Fibroblast of lung (primary cell): ENCODE measurements around the gene TNK2. TPM values are rescaled to one million over a fixed set of nuclear protein-coding genes. Genes with fewer than 3 reads are reported as not detected.

Source experiments
- DNase-seq, 2 donors: peaks; one replicate each; pipeline versions ENCODE4 v3.0.0 to v3.0.0-alpha.2; 2010; ENCODE audit warnings: low read depth in 2 of 2
- H2AFZ ChIP-seq: 2 replicates; pipeline ENCODE4 v1.5.1; 2012; ENCODE audit warnings: low read length, control low read depth, inconsistent platforms
- H3K27ac ChIP-seq: 2 replicates; pipeline ENCODE4 v1.5.1; 2011; ENCODE audit warnings: low read length, control low read depth; ENCODE audit not compliant: insufficient read depth
- H3K27me3 ChIP-seq: 2 replicates; pipeline ENCODE4 v1.5.1; 2011; ENCODE audit warnings: mild to moderate bottlenecking, low read length; ENCODE audit not compliant: control insufficient read depth, insufficient read depth
- H3K36me3 ChIP-seq: 2 replicates; pipeline ENCODE4 v1.5.1; 2011; ENCODE audit warnings: low read length; ENCODE audit not compliant: control insufficient read depth, insufficient read depth
- H3K4me1 ChIP-seq: 2 replicates; pipeline ENCODE4 v1.5.1; 2011; ENCODE audit warnings: low read length; ENCODE audit not compliant: control insufficient read depth, insufficient read depth; ENCODE audit errors: extremely low read depth
- H3K4me2 ChIP-seq: 2 replicates; pipeline ENCODE4 v1.5.1; 2011; ENCODE audit warnings: low read length, control low read depth; ENCODE audit not compliant: insufficient read depth; ENCODE audit errors: extremely low read depth
- H3K4me3 ChIP-seq, 4 experiments: fragments of 200-600 bp in 1 of 4; sonication (generic) in 1 of 4; replicated peaks in 1 of 4; 2 replicates each; pipeline ENCODE4 v1.5.1; 2011 to 2016; ENCODE audit warnings: low read length in 4 of 4, low read depth in 3 of 4, mild to moderate bottlenecking in 3 of 4, control low read depth in 2 of 4, inconsistent platforms in 1 of 4, mixed read lengths in 1 of 4; ENCODE audit not compliant: insufficient read depth in 1 of 4; ENCODE audit errors: control extremely low read depth in 1 of 4
- H3K79me2 ChIP-seq: 2 replicates; pipeline ENCODE4 v1.5.1; 2012; ENCODE audit warnings: mild to moderate bottlenecking, low read length, inconsistent platforms; ENCODE audit not compliant: control insufficient read depth, insufficient read depth
- H3K9ac ChIP-seq: 2 replicates; pipeline ENCODE4 v1.5.1; 2011; ENCODE audit warnings: mild to moderate bottlenecking, low read length, control low read depth; ENCODE audit not compliant: insufficient read depth
- H3K9me3 ChIP-seq: 2 replicates; pipeline ENCODE4 v1.5.1; 2012; ENCODE audit warnings: low read depth, low read length; ENCODE audit not compliant: control insufficient read depth, insufficient read depth
- H4K20me1 ChIP-seq: 2 replicates; pipeline ENCODE4 v1.5.1; 2011; ENCODE audit warnings: low read length; ENCODE audit not compliant: control insufficient read depth, insufficient read depth; ENCODE audit errors: extremely low read depth
- CTCF ChIP-seq, 2 donors: IDR thresholded peaks in 1 of 2; conservative IDR thresholded peaks in 1 of 2; 1 replicate in 1 of 2; 2 replicates in 1 of 2; pipeline ENCODE4 v1.5.1; 2011 to 2012; ENCODE audit warnings: low read length in 2 of 2, control low read depth in 1 of 2, inconsistent platforms in 1 of 2, low read depth in 1 of 2, mild to moderate bottlenecking in 1 of 2
- EZH2 ChIP-seq: IDR thresholded peaks from 2 replicates; pipeline ENCODE4 v1.5.1; 2012; ENCODE audit warnings: low read length, control low read depth, mild to moderate bottlenecking; ENCODE audit errors: missing control alignments
- polyA plus RNA-seq, 2 donors: library from polyadenylated mRNA; depleted of rRNA in 1 of 2; stranded (reverse) in 1 of 2; unstranded in 1 of 2; fragments of >200 nt; gene quantifications; 2 replicates each; pipeline ENCODE4 v1.2.1, GENCODE V29; 2011 to 2012; ENCODE audit warnings: missing spikeins in 1 of 2
- total RNA-seq: library from RNA; depleted of rRNA; stranded (reverse); fragments of >200 nt; gene quantifications from 2 replicates; pipeline ENCODE4 v1.2.1, GENCODE V29; 2014

The TNK2 gene
- total and polyA plus RNA-seq, 2 donors (not counting 1 experiment from before 2014, with no cell fraction given) = 2.5 to 10.7 TPM

DNA sequence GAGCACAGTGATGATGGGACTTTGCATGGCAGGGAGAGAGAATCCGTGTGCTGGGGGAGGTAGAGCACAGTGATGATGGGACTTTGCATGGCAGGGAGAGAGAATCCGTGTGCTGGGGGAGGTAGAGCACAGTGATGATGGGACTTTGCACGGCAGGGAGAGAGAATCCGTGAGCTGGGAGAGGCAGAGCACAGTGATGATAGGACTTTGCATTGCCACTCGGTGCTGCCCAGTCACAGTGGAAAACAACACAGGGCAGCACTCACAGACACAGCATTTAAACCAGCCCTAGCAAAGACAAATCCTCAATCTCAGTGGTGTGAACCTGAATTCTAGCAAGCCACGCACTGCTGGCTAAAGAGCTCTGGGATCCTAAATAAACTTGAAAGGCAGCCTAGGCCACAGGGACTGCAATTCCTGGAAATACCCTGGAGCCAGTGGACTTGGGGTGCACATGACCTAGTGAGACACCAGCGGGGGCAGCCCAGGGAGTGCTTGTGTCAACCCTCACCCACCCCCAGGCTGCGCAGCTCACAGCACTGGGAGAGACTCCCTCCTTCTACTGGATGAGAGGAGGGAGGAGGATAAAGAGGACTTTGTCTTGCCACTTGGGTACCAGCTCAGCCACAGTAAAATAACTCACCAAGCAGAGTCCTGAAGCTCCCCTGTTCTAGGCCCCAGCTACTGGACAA lies 23.4 kb upstream of the TNK2 start:
- DNase-seq = no peak
- TF ChIP-seq CTCF (conservative IDR thresholded peaks at IDR 0.05 in 1 of 2, IDR thresholded peaks at IDR 0.05 in 1 of 2; ENCODE audit: low read depth in 1 of 2, low read length in 2 of 2) (no peak), EZH2 (no peak)
- H3K4me1 ChIP-seq = no peaks in the 10 kb centered on the region

DNA sequence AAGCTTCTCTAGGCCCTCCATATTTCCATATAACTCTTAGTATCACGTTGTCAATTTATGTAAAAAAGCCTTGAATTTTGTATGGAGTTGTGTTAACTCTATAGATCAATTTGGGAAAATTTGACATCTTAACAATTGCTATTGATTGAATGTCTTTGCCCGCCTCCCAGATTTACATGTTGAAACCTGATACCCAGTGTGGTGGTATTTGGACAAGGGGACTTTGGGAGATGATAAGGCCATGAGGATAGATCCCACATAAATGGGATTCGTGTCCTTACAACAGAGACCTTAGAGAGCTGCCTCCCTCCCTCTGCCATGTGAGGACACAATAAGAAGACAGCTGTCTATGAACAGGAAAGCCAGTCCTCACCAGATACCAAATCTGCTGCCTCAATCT lies 21.1 kb upstream of the TNK2 start:
- no peak overlapping the region for H2AFZ ChIP-seq
- H4K20me1 ChIP-seq = no peaks in the 10 kb centered on the region
- DNase-seq = no peak
- H3K36me3 ChIP-seq = no peaks in the 10 kb centered on the region
- H3K4me3 ChIP-seq = no peak overlapping the region
- no peak overlapping the region for H3K4me2 ChIP-seq
- no peaks in the 10 kb centered on the region for H3K27me3 ChIP-seq
- no peak overlapping the region for H3K27ac ChIP-seq
- no peaks in the 10 kb centered on the region for H3K4me1 ChIP-seq
- no peaks in the 10 kb centered on the region for H3K79me2 ChIP-seq
- H3K9me3 ChIP-seq = no peaks in the 10 kb centered on the region
- TF ChIP-seq EZH2 (no peak), CTCF (conservative IDR thresholded peaks at IDR 0.05 in 1 of 2, IDR thresholded peaks at IDR 0.05 in 1 of 2; ENCODE audit: low read depth in 1 of 2, low read length in 2 of 2) (no peak)
- no peak overlapping the region for H3K9ac ChIP-seq

More for the DNA sequence above, 23.4 kb upstream of the TNK2 start:
- Histone ChIP-seq H2AFZ (no peak overlapping the region), H3K4me2 (no peak overlapping the region), H3K4me3 (no peak overlapping the region), H3K79me2 (no peaks in the 10 kb centered on the region), H3K27me3 (no peaks in the 10 kb centered on the region), H3K9ac (no peak overlapping the region), H3K9me3 (no peaks in the 10 kb centered on the region), H3K36me3 (no peaks in the 10 kb centered on the region), H4K20me1 (no peaks in the 10 kb centered on the region), H3K27ac (no peak overlapping the region)

DNA sequence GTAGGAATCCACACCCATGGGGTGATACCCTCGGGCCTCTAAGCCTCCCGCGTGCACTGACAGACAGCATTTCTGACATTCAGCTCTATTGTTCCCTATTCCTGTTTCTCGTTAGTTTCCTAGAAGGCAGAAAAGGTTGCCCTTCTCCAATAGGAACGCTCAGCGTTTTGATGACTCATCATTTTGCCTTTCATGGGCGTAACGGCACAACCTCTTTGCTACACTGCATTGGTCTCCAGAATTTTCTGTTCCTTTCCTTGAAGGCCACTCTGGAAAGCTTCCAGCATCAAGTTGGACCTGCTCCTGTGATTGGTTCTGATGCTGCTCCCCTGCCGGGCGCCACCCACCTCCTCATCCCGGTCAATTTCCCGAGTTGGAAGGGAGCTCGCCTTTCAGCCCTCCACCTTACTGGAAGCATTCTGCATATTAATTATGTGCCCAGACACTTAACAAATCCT lies 13.0 kb upstream of the TNK2 start:
- Histone ChIP-seq H3K9me3 (no peaks in the 10 kb centered on the region), H3K4me3 (no peak overlapping the region), H3K27me3 (peaks cover 8% of the 10 kb centered on the region), H3K27ac (no peak overlapping the region), H2AFZ (no peak overlapping the region), H4K20me1 (no peaks in the 10 kb centered on the region), H3K36me3 (no peaks in the 10 kb centered on the region), H3K9ac (no peak overlapping the region), H3K4me2 (no peak overlapping the region), H3K79me2 (no peaks in the 10 kb centered on the region), H3K4me1 (no peaks in the 10 kb centered on the region)
- peak in 1 of 2 donors; percentile 32 for DNase-seq
- TF ChIP-seq EZH2 = no peak
- TF ChIP-seq CTCF (conservative IDR thresholded peaks at IDR 0.05 in 1 of 2, IDR thresholded peaks at IDR 0.05 in 1 of 2; ENCODE audit: low read depth in 1 of 2, low read length in 2 of 2) = no peak
